ENCODE measurements around the gene CCNA1. TPM values are rescaled to one million over a fixed set of nuclear protein-coding genes. Genes with fewer than 3 reads are reported as not detected.

Gene CCNA1
- total and polyA plus RNA-seq, 8 donors, result 0.12 to 0.19 TPM; not detected in 6

GRCh38 chr13:36421447-36421846 is 10.8 kb upstream of the CCNA1 start:
- intact Hi-C loops (cut with DNase I), result loop anchor here in 2 of 3 donors (10.0 kb wide), 2 partner anchors 303 to 313 kb away; no protein-coding TSS in a partner anchor
- FAIRE-seq, result no peak

GRCh38 chr13:36428086-36428485 is 4.2 kb upstream of the CCNA1 start:
- FAIRE-seq (no peak), DNase-seq (no peak), ATAC-seq (no peak)
- TF ChIP-seq CTCF (IDR thresholded peaks at IDR 0.05), result no peak
- 37 to 59% methylated on average over 2 of the region's 2 CpGs for WGBS, 2 donors
- Histone ChIP-seq H3K27me3 (peaks cover 0 to 28% (median 2%) of the 10 kb centered on the region in 4 donors), H3K4me3 (no peak overlapping the region), H3K27ac (no peak overlapping the region), H3K4me1 (peaks cover 0 to 12% (median 7%) of the 10 kb centered on the region in 3 donors), H3K9me3 (no peaks in the 10 kb centered on the region), H3K36me3 (no peaks in the 10 kb centered on the region)
- intact Hi-C loops (cut with DNase I), result loop anchor here in 2 of 3 donors (10.0 kb wide), 2 partner anchors 297 to 307 kb away; no protein-coding TSS in a partner anchor

More at GRCh38 chr13:36421447-36421846, 10.8 kb upstream of the CCNA1 start:
- no peak for TF ChIP-seq CTCF (IDR thresholded peaks at IDR 0.05)
- H3K36me3 ChIP-seq, result no peaks in the 10 kb centered on the region
- H3K4me3 ChIP-seq, result no peak overlapping the region
- no peak for DNase-seq
- H3K4me1 ChIP-seq, result peaks cover 0 to 8% (median 8%) of the 10 kb centered on the region in 3 donors
- H3K9me3 ChIP-seq, result no peaks in the 10 kb centered on the region
- no peak overlapping the region for H3K27ac ChIP-seq
- no peak for ATAC-seq
- H3K27me3 ChIP-seq, result no peaks in the 10 kb centered on the region

GRCh38 chr13:36430247-36431203 is 1.8 kb upstream of the CCNA1 start:
- DNase-seq (peak in 4 of 6 donors; percentile 17 to 57 (median 34)), ATAC-seq (peak; percentile 46 to 79 (median 59))

GRCh38 chr13:36431204-36432105 is 840 bp upstream of the CCNA1 start:
- WGBS, 2 donors, result 1 to 2% methylated on average over 60 to 85 of the region's 85 CpGs
- FAIRE-seq (no peak), DNase-seq (peak in 2 of 6 donors; percentile 70 to 78), ATAC-seq (peak; percentile 53 to 73 (median 68))
- Histone ChIP-seq H3K36me3 (no peaks in the 10 kb centered on the region), H3K4me3 (peak overlapping the region; percentile 9 to 50 (median 25)), H3K9me3 (no peaks in the 10 kb centered on the region), H3K4me1 (peaks cover 0 to 12% (median 7%) of the 10 kb centered on the region in 3 donors), H3K27me3 (peaks cover 0 to 28% (median 2%) of the 10 kb centered on the region in 4 donors), H3K27ac (no peak overlapping the region)
- intact Hi-C loops (cut with DNase I), result no loop called here
- TF ChIP-seq CTCF (IDR thresholded peaks at IDR 0.05), result no peak

More at GRCh38 chr13:36430247-36431203, 1.8 kb upstream of the CCNA1 start:
- Histone ChIP-seq H3K36me3 (no peaks in the 10 kb centered on the region), H3K27me3 (peaks cover 0 to 28% (median 2%) of the 10 kb centered on the region in 4 donors), H3K4me3 (no peak overlapping the region), H3K4me1 (peaks cover 0 to 12% (median 7%) of the 10 kb centered on the region in 3 donors), H3K27ac (no peak overlapping the region), H3K9me3 (no peaks in the 10 kb centered on the region)
- intact Hi-C loops (cut with DNase I), result no loop called here
- WGBS, 2 donors, result 7 to 8% methylated on average over 34 of the region's 34 CpGs
- TF ChIP-seq CTCF (IDR thresholded peaks at IDR 0.05), result no peak
- FAIRE-seq, result no peak

Measured in pancreas (tissue), 10 donors.